Kidney tubule cell (primary cell): ENCODE measurements around the gene CACHD1.

Experiments
- DNase-seq: peaks from one replicate; pipeline ENCODE4 v3.0.0-alpha.2; 2018; ENCODE audit warnings: low spot score

The CACHD1 gene

GRCh38 chr1:64550510-64550909, 80.6 kb downstream of the CACHD1 start:
- DNase-seq, result no peak

DNA sequence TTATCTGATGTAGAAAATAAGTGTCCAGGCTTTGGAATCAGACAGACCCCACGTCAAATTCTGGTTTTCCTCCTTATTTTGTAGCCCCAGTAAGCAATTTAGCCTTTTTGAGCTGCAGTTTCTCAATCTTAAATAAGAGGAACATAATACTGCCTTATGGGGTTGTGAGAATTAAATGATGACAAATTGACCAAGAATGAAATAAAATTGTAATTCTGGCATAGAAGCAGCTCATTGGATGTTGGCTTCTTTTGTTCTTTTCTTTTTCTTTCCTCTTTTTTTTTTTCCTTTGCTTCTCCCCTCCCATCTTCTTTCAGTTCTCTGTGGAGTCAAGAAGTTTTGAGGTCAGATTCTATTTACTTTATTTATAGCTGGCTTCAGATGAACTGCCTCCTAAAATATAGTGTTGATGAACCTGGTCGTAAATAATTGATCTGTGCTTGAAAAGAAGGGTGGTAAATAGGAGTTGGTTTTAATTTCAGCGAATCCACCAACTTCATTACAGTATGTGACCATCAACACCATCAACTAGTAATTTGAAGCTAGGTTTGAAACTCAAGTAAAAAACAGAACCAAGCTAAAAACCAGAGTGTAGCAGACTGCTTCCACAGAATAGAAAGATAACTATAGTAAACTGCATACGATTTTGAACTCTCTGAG, 81.1 kb downstream of the CACHD1 start:
- no peak for DNase-seq

GRCh38 chr1:64553285-64553684, 83.4 kb downstream of the CACHD1 start:
- DNase-seq, result no peak

GRCh38 chr1:64555947-64556346, 86.0 kb downstream of the CACHD1 start:
- no peak for DNase-seq

- DNase-seq, result no peak
Observed at GRCh38 chr1:64561993-64562392, 92.1 kb downstream of the CACHD1 start.

DNA sequence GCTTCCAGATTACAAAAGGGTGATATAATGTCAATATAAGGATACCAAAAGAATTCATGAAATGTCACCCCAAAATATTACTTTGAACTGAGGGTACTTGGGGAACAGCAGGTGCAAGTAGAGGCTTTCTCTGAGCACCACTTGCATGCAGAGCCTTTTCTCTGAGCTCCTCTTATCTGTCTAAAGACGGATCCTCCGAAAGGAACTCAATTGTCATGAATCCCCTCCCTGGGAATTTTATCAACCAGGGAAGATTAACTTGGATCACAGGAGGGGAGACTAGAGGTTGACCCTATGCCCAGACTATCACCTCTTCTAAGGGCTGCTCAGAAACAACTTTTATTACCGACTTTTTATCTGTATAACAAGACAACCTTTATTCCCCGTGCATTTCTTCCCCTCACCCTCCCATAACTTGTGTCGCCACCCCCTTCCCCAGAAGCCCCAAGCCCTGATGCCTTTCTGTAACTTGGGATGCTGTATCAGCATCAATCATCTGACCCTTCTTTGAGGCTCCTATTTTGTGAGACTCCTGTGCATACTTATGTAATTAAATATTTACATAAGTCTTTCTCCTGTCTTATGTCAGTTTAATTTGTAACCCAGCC, 94.1 kb downstream of the CACHD1 start:
- DNase-seq, result no peak

GRCh38 chr1:64564891-64565290, 95.0 kb downstream of the CACHD1 start:
- DNase-seq, result no peak

- DNase-seq, result no peak
Observed at GRCh38 chr1:64567426-64568170, 97.7 kb downstream of the CACHD1 start.

DNA sequence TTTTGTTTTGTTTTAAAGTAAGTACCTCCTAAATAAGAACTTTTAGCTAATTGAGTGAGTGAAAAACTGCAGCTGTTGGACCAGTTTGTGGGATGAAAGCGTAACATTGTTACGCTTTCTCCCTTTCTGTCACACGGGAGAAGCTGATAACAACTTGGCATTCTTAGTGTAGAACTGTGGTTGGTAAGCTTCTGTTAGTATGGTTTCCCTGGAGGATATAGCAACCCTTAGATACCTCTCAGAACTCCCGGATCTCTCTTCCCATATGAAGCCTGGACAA, 98.2 kb downstream of the CACHD1 start:
- DNase-seq, result no peak

- no peak for DNase-seq
Observed at GRCh38 chr1:64569411-64569810, 99.5 kb downstream of the CACHD1 start.

DNA sequence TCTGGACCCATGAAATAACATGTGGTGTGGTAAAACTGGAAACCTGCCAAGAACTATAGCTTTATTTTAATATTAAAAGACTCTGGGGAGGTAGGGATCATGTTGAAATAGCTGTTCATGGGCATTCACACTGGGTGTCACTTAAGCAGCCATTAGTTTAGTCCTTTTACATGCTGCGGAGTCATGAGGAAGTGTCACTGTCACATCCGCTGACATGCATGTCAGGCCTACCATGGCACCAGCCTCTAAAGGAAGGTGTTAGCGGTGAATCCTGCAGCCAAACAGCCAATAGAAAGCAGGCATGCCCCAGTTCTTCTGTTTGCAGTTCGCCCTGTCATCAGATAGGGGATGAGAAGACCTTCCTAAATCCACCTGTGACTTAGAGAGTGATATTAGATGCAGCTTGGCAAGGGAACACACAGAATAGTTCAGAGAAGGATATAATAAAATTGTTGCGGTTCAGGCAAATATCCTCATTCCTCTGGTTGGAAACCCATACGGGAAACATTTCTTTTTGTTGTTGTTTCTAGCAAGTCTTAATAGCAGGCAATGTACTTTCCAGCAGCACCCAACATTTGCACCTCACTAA, 100.4 kb downstream of the CACHD1 start:
- no peak for DNase-seq

GRCh38 chr1:64572222-64572900, 102.4 kb downstream of the CACHD1 start:
- DNase-seq, result no peak

GRCh38 chr1:64574301-64574700, 104.4 kb downstream of the CACHD1 start:
- DNase-seq, result peak; percentile 55

DNA sequence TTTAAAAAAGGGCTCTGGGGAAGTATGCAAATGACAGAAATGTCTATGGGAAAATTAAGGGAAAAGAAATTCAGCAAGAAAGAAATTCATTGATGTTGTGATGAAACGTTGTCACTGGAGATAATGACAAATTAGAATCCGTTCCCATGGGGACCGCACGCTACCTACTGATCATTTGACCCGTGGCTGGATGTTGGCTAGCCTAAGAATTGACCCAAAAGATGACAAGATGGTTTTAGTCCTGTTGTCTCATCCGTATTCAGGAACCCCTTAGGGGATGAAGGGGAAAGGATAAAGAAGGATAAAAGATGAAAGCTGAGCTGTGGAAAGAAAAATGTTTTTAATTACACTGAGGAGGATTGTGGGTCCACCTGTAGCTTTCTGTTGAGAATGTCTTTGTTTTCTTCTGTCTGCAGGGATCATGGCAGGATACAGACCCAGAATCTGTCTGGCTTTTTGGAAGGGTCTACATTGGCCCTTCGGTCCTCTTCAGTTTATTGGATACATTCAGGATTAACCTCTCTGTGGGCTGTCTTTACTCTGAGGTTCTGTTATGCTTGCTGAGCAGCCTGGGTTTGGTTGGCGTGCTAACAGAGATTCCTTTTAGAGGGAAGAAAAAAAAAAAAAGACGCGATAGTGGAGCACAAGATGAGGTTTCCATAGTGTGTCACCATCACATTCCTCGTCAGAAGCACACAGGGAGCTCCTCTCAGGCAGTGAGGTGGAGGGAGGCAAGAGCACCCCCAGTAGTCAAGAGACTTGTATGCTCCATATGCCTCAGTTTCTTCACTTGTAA, 106.2 kb downstream of the CACHD1 start:
- DNase-seq, result no peak

DNA sequence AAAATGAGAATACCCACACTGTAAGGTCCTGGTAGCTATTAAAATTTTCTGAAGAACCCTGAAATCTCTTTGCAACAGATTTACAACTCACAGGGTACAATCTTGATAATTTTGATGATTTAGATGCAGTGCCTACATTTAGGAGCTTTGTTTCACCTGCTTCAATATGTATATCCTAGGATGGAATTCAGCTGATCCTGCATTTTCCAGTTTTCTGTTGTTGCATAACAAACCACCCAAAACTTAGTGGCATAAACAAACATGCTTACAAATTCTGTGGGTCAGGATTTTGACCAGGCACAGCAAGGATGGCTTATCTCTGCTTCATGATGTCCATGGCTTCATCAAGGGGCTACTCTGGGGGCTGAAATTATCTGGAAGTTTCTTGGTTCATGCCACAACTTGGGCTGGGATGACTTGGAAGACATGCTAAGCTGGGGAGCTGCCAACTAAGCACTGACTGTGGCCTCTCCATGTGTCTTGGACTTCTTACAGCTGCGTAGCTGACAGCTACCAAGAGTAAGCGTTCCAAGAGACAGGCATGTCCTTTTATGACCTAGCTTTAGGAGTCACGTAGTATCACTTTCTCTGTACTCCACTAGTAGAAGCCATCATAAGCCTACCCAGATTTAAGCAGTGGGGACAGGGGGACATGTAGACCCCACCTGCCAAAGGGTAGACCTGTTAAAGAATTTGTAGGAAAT, 108.5 kb downstream of the CACHD1 start:
- DNase-seq, result no peak

DNA sequence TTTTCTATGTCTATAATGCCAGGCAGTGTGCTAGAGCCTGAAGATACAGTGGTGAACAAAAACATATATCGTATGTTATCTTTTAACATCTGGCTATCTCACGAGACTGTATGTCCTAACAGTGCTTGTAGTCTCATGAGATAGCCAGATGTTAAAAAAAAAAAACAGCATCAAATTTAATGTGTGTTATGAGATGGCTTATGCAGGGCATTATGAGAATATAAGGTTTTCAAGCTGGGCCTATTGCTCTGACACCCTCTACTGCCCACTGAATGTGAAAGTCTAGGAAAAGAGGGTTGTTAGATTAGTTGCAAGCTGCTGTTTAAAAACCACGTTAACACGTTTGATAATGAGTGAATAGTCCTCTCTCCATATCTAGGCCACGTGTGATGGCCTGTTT, 109.8 kb downstream of the CACHD1 start:
- DNase-seq, result no peak

- no peak for DNase-seq
Observed at GRCh38 chr1:64581135-64581842, 111.4 kb downstream of the CACHD1 start.

DNA sequence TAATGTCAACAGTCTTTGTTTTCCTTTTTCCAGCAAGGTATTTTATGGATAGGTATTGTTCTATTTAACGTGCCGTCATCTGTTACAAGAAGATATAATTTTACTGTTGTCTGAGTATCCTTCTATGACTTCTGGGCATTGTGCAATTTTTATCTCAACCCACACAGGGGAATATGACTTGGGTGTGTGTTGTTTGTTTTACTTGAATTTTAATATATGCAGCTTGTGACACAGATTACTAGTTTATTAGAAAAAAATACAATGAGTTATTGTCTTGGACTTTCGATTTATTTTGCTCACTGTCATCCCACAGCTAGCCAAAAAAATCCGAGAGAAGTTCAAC, 111.9 kb downstream of the CACHD1 start:
- DNase-seq, result no peak

DNA sequence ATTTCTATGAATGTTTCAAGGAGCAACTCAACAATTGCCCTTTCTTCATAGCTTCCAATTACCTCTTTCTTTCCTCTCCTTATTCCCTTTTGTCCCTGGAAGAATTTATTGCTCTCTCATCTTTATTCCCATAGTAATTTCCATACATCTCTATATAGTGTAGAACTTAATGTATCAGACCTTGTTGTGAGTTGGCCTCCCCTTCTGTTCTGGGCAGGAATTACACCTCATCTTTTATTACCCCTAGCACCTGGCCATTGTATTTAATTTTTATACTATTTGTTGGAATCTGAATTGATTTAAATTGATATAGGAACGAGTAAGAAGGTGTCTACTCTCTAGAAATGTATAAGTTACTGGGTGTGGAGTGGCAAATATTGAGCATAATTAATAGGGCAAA, 114.5 kb downstream of the CACHD1 start:
- DNase-seq, result no peak

DNA sequence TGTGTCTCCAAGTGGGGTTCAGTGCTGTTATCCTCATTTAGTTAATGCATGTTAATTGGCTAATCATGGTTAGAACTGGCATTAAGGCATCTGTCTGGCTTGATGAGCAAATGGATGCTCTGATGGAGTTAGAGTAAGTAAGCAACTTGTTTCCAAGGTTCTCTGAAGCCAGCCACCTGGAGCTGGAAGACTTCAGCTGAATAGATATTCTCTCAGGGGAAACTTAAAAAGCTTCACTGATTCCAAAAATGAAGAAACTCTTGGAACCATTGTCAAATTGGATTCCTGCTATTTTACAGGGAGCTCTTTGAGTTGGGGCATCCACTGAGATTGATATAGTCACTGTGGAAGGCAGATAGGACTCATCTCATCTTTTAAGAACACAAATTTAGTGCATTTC, 118.9 kb downstream of the CACHD1 start:
- no peak for DNase-seq

DNA sequence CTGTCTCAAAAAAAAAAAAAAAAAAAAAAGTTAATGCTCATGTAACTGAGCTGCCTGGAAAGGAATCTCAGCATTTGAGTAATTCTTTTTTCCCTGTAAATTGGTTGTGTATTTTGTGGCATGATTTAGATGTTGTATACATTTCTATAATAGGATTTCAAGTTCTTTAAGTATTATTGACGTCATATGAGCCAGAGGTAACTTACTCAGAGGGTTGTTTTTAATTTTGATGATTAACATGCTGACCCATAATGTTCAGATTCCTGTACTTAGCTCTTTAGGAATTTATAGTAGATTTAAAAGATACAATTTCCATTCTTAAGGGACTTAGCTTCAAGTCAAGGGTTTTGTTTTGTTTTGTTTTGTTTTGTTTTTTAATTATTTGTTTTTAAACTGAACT, 120.4 kb downstream of the CACHD1 start:
- no peak for DNase-seq
